Activated B cell treated with CpG ODN at 0.5 μM for 24 hours (primary cell): Measurements from ENCODE around the gene PSMC5. TPM values are rescaled to one million over a fixed set of nuclear protein-coding genes. Genes with fewer than 3 reads are reported as not detected.
"Not testable (repeated sequence)": the region's sequence is repeated elsewhere in the genome, so short reads cannot be mapped to it uniquely, and the experiment has no call there.

Experiments
- ATAC-seq: fragments of 200-7000 bp; cut with Tn5 transposase; one replicate; pipeline ENCODE4 v1.10.0; 2021; ENCODE audit warnings: low read depth, mild to moderate bottlenecking, moderate library complexity
- CTCF ChIA-PET: fragments of 350-600 bp; sonication (Branson Sonifier 250); formaldehyde crosslinking; loops from one replicate; lab custom pipeline; 2021; ENCODE audit warnings: antibody characterized with exemption; lab: Charles Lee
- POLR2A ChIA-PET: fragments of 350-600 bp; sonication (Branson Sonifier 250); formaldehyde crosslinking; loops from one replicate; lab custom pipeline; 2021; ENCODE audit warnings: antibody characterized with exemption; lab: Charles Lee
- DNase-seq: peaks from one replicate; pipeline ENCODE4 v3.0.0; 2022
- H3K27ac Mint-ChIP-seq: one replicate; pipeline ENCODE4 v1.8.0; 2020; ENCODE audit warnings: mixed read lengths
- H3K27me3 Mint-ChIP-seq: one replicate; pipeline ENCODE4 v1.8.0; 2021; ENCODE audit warnings: mixed read lengths
- H3K36me3 Mint-ChIP-seq: one replicate; pipeline ENCODE4 v1.8.0; 2021; ENCODE audit warnings: low read depth, mixed read lengths
- H3K4me1 Mint-ChIP-seq: one replicate; pipeline ENCODE4 v1.8.0; 2021; ENCODE audit warnings: mixed read lengths
- H3K4me3 Mint-ChIP-seq: one replicate; pipeline ENCODE4 v1.8.0; 2020; ENCODE audit warnings: mild to moderate bottlenecking, mixed read lengths
- H3K9me3 Mint-ChIP-seq: one replicate; pipeline ENCODE4 v1.8.0; 2020; ENCODE audit warnings: mixed read lengths
- CTCF ChIP-seq: fragments of 200-600 bp; IDR thresholded peaks from one replicate; pipeline ENCODE4 v1.8.0; 2022; ENCODE audit warnings: antibody characterized with exemption, mild to moderate bottlenecking
- intact Hi-C: fragments of 100-400 bp; cut with micrococcal nuclease; formaldehyde crosslinking; loops from one replicate; pipeline ENCODE4 v1.15.1; 2024
- total RNA-seq: library from RNA; stranded (reverse); gene quantifications from 2 replicates; pipeline ENCODE4 v1.2.3, GENCODE V29; 2022

PSMC5 gene
- total RNA-seq, 1 donor from 2014 or later, result 157 TPM

DNA sequence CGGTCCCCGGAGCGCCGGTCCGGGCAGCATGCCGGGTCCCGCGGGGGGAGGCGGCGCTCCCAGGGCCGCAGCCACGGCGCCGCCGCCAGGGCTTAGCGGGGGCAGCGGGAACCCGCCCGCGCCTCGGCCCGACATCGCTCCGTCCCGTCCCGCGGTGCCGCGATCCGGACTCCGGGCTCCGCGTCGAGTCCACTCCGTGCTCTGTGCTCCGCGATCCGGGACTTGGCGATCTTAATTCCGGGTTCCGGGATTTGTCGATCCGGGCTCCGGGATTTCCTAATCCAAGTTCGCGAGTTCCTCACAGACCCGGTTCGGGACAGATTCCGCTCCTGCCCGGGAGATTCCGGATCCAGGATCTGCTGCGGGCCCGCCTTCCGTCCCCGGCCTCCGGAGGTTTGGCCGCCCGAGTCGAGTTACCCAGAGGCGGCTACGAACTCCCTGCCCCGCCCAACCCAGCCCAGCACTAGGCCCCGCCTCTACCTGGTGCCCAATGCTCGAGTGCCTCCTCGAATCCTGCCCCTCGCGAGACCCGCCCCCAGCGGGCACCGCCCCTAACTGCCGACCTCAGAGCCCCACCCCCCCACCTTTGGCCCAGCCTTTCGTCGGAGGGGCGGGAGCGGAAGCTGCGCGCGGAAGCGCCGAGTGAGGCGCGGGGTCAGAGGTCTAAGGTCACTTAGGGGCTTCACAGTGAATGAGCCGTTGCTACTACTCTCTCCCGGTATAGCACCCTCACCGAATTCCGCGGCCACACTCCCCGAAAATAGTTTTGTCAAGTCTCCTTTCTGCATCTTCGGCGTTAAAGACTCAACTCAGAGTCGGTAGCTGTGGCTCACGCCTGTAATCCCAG lies 15.5 kb downstream of the PSMC5 start, which contains the start of gene SMARCD2:
Gene SMARCD2, minus strand, starts transcription at position 146 of the 847 bp plus-strand sequence. Its CDS starts 11 bp downstream, at position 135.
- Mint-ChIP-seq H3K27me3 (no peaks in the 10 kb centered on the region), H3K27ac (peak within 1 kb of the TSS; percentile 95), H3K36me3 (peaks cover 6% of the 10 kb centered on the region), H3K9me3 (no peaks in the 10 kb centered on the region), H3K4me1 (peaks cover 49% of the 10 kb centered on the region), H3K4me3 (peak within 1 kb of the TSS; percentile 94)
- no peak for TF ChIP-seq CTCF
- peak; percentile 96 for DNase-seq
- intact Hi-C loops, result loop anchor here (1.0 to 10.0 kb wide), 11 partner anchors 15 to 820 kb away; partner anchors contain the start of genes CCDC47, CEP95, DCAF7 and DDX5
- peak; percentile 90 for ATAC-seq
- ChIA-PET CTCF (interaction anchor here (1.2 kb wide), 1 partner anchor 16 kb away, joined by 4 read pairs; the partner anchor contains the start of gene PSMC5), POLR2A (interaction anchor here (0.5 to 8.3 kb wide), 27 partner anchors 10 to 663 kb away, joined by 3 to 112 read pairs (median 7); partner anchors contain the start of genes CCDC47, CEP95, DDX42 and DDX5)

- not testable (repeated sequence) for H3K36me3 Mint-ChIP-seq, H3K9me3 Mint-ChIP-seq, H3K27me3 Mint-ChIP-seq, DNase-seq
- ChIA-PET CTCF (interaction anchor here (0.5 to 1.2 kb wide), 2 partner anchors 17 to 44 kb away, joined by 4 read pairs; partner anchors contain the start of gene PSMC5), POLR2A (interaction anchor here (0.5 to 8.3 kb wide), 37 partner anchors 9 to 1189 kb away, joined by 3 to 112 read pairs (median 6); partner anchors contain the start of genes CCDC47, CEP95, DDX42 and DDX5)
- peak; percentile 32 for ATAC-seq
- peak overlapping the region; percentile 95 for H3K27ac Mint-ChIP-seq
- peaks cover 49% of the 10 kb centered on the region for H3K4me1 Mint-ChIP-seq
- peak overlapping the region; percentile 88 for H3K4me3 Mint-ChIP-seq
- intact Hi-C loops, result loop anchor here (1.0 to 10.0 kb wide), 10 partner anchors 16 to 819 kb away; partner anchors contain the start of genes CCDC47, CEP95, DCAF7 and DDX5
Measured at GRCh38 chr17:63843387-63843888, 16.2 kb downstream of the PSMC5 start.

- TF ChIP-seq CTCF, result no peak
- Mint-ChIP-seq H3K27ac (peak overlapping the region; percentile 95), H3K4me3 (peak overlapping the region; percentile 88), H3K4me1 (peaks cover 48% of the 10 kb centered on the region), H3K27me3 (no peaks in the 10 kb centered on the region), H3K9me3 (no peaks in the 10 kb centered on the region), H3K36me3 (peaks cover 6% of the 10 kb centered on the region)
- DNase-seq, result no peak
- intact Hi-C loops, result loop anchor here (1.0 to 10.0 kb wide), 10 partner anchors 17 to 819 kb away; partner anchors contain the start of genes CCDC47, CEP95, DCAF7 and DDX5
- POLR2A ChIA-PET, result interaction anchor here (0.5 to 8.3 kb wide), 32 partner anchors 8 to 1189 kb away, joined by 3 to 112 read pairs (median 6); partner anchors contain the start of genes CCDC47, CEP95, DDX42 and DDX5
- CTCF ChIA-PET, result interaction anchor here (0.5 kb wide), 1 partner anchor 43 kb away, joined by 4 read pairs; no protein-coding TSS in a partner anchor
- ATAC-seq, result no peak
Measured at GRCh38 chr17:63843910-63844677, 16.9 kb downstream of the PSMC5 start.

DNA sequence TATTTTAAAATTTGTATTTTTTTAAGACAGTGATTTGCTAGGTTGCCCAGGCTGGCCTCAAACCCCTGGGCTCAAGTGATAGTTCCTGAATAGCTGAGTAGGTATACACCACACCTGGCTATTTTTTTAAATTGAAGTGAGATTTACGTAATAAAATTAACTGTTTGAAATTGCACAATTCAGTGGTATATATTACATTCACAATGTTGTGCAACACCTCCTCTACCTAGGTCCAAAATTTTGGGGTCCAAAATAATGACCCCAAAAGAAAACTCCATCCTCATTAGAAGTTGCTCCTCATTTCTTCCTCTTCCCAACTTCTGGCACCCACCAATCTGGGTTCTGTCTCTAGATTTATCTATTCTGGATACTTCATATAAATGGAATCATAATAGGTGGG lies 18.3 kb downstream of the PSMC5 start:
- no peak for ATAC-seq
- CTCF ChIA-PET, result no interaction called here
- H3K27me3 Mint-ChIP-seq, result no peaks in the 10 kb centered on the region
- H3K36me3 Mint-ChIP-seq, result peaks cover 6% of the 10 kb centered on the region
- peaks cover 39% of the 10 kb centered on the region for H3K4me1 Mint-ChIP-seq
- TF ChIP-seq CTCF, result no peak
- no peak overlapping the region for H3K27ac Mint-ChIP-seq
- H3K9me3 Mint-ChIP-seq, result no peaks in the 10 kb centered on the region
- DNase-seq, result no peak
- H3K4me3 Mint-ChIP-seq, result no peak overlapping the region
- POLR2A ChIA-PET, result no interaction called here
- intact Hi-C loops, result loop anchor here (10.0 kb wide), 1 partner anchor 549 kb away; the partner anchor contains the start of gene PECAM1
